ENCODE data around the gene VPS26B. TPM values are rescaled to one million over a fixed set of nuclear protein-coding genes. Genes with fewer than 3 reads are reported as not detected.

Gene VPS26B
- total and polyA plus RNA-seq, 2 experiments from 2014 or later, result 10.1 to 29.1 TPM

GRCh38 chr11:134294664-134295063, 70.2 kb downstream of the VPS26B start:
- no peak overlapping the region for H2AFZ ChIP-seq
- TF ChIP-seq EZH2 (IDR thresholded peaks at IDR 0.05; ENCODE audit: low read depth, unreplicated experiment), result no peak
- TF ChIP-seq, protein P1, sequence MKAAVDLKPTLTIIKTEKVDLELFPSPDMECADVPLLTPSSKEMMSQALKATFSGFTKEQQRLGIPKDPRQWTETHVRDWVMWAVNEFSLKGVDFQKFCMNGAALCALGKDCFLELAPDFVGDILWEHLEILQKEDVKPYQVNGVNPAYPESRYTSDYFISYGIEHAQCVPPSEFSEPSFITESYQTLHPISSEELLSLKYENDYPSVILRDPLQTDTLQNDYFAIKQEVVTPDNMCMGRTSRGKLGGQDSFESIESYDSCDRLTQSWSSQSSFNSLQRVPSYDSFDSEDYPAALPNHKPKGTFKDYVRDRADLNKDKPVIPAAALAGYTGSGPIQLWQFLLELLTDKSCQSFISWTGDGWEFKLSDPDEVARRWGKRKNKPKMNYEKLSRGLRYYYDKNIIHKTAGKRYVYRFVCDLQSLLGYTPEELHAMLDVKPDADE (IDR thresholded peaks at IDR 0.05), result no peak
- no peak for TF ChIP-seq POLR2AphosphoS5 (IDR thresholded peaks at IDR 0.05; ENCODE audit: low read depth)
- TF ChIP-seq REST (IDR thresholded peaks at IDR 0.05; ENCODE audit: unreplicated experiment), result no peak
- TF ChIP-seq EZH2phosphoT487 (IDR thresholded peaks at IDR 0.05; ENCODE audit: unreplicated experiment), result no peak
- TF ChIP-seq ZNF114 (CRISPR knock-in tag; IDR thresholded peaks at IDR 0.05), result no peak
- no peak for TF ChIP-seq STAT1 (IDR thresholded peaks at IDR 0.05; ENCODE audit: unreplicated experiment)
- Mint-ChIP-seq H3K4me3 (no peak overlapping the region), H3K9me3 (no peaks in the 10 kb centered on the region), H3K4me1 (peaks cover 6% of the 10 kb centered on the region), H3K27ac (no peak overlapping the region), H3K27me3 (ENCODE audit: insufficient read depth, low read depth, poor library complexity) (peaks cover 9% of the 10 kb centered on the region), H3K36me3 (ENCODE audit: low read depth) (peaks cover 66% of the 10 kb centered on the region)
- no peaks in the 10 kb centered on the region for H3K9me2 ChIP-seq (ENCODE audit: insufficient read depth)
- H4K20me1 ChIP-seq (replicated peaks; ENCODE audit: insufficient read depth), result no peaks in the 10 kb centered on the region
- H3K27me3 ChIP-seq (ENCODE audit: insufficient read depth), result no peaks in the 10 kb centered on the region
- ATAC-seq (no peak), DNase-seq (ENCODE audit: low spot score) (no peak)
- no peaks in the 10 kb centered on the region for H3K79me2 ChIP-seq (replicated peaks; ENCODE audit: insufficient read depth)
- no peak overlapping the region for H3K4me2 ChIP-seq
- no peaks in the 10 kb centered on the region for H3K4me1 ChIP-seq (ENCODE audit: insufficient read depth)
- no peak overlapping the region for H3K4me3 ChIP-seq
- no peaks in the 10 kb centered on the region for H3F3A ChIP-seq (replicated peaks; ENCODE audit: low read depth)
- H3K36me3 ChIP-seq (ENCODE audit: insufficient read depth), result peaks cover 18% of the 10 kb centered on the region
- no peak overlapping the region for H3K27ac ChIP-seq (ENCODE audit: low read depth)

Other genes starting within 250 kb of the VPS26B start
- 41.5 and 44.8 TPM in 2 replicates for gene JAM3, start 155.6 kb upstream of the VPS26B start, total RNA-seq (2014; rRNA removed; shearing (Covaris generic))
- gene JAM3, start 155.6 kb upstream of the VPS26B start, polyA plus RNA-seq (2016; fragmentation: Nextera tagmentation; extraction: Ambion mirVana), result 13.1 and 14.1 TPM in 2 replicates
- 48.9 and 49.8 TPM in 2 replicates for gene NCAPD3, start 704 bp upstream of the VPS26B start, total RNA-seq (2014; rRNA removed; shearing (Covaris generic))
- gene NCAPD3, start 704 bp upstream of the VPS26B start, polyA plus RNA-seq (2016; fragmentation: Nextera tagmentation; extraction: Ambion mirVana), result 32.1 and 37.1 TPM in 2 replicates
- gene THYN1, start 28.7 kb downstream of the VPS26B start, total RNA-seq (2014; rRNA removed; shearing (Covaris generic)), result 91.0 and 116 TPM in 2 replicates
- 183 and 216 TPM in 2 replicates for gene THYN1, start 28.7 kb downstream of the VPS26B start, polyA plus RNA-seq (2016; fragmentation: Nextera tagmentation; extraction: Ambion mirVana)
- 62.3 and 65.4 TPM in 2 replicates for gene ACAD8, start 28.9 kb downstream of the VPS26B start, total RNA-seq (2014; rRNA removed; shearing (Covaris generic))
- gene ACAD8, start 28.9 kb downstream of the VPS26B start, polyA plus RNA-seq (2016; fragmentation: Nextera tagmentation; extraction: Ambion mirVana), result 42.8 and 43.2 TPM in 2 replicates
- gene GLB1L3, start 51.7 kb downstream of the VPS26B start, total RNA-seq (2014; rRNA removed; shearing (Covaris generic)), result 33.1 and 35.9 TPM in 2 replicates
- 27.1 and 28.8 TPM in 2 replicates for gene GLB1L3, start 51.7 kb downstream of the VPS26B start, polyA plus RNA-seq (2016; fragmentation: Nextera tagmentation; extraction: Ambion mirVana)
- 9.8 and 12.3 TPM in 2 replicates for gene GLB1L2, start 107.3 kb downstream of the VPS26B start, total RNA-seq (2014; rRNA removed; shearing (Covaris generic))
- 2.9 and 3.3 TPM in 2 replicates for gene GLB1L2, start 107.3 kb downstream of the VPS26B start, polyA plus RNA-seq (2016; fragmentation: Nextera tagmentation; extraction: Ambion mirVana)
- gene B3GAT1, start 187.6 kb downstream of the VPS26B start, total RNA-seq (2014; rRNA removed; shearing (Covaris generic)), result 24.8 and 28.3 TPM in 2 replicates
- gene B3GAT1, start 187.6 kb downstream of the VPS26B start, polyA plus RNA-seq (2016; fragmentation: Nextera tagmentation; extraction: Ambion mirVana), result 4.3 and 4.8 TPM in 2 replicates